Smooth muscle cell (in vitro differentiated cells): ENCODE measurements around the gene RNF214. TPM values are rescaled to one million over a fixed set of nuclear protein-coding genes. Genes with fewer than 3 reads are reported as not detected.
"Not testable (repeated sequence)": the region's sequence is repeated elsewhere in the genome, so short reads cannot be mapped to it uniquely, and the experiment has no call there.

ENCODE experiments used
- DNase-seq: peaks from one replicate; lab custom pipeline; 2025; ENCODE audit not compliant: unreplicated experiment; lab: John Stamatoyannopoulos, UW
- H2AFZ ChIP-seq: fragments of 200-600 bp; sonication (generic); 2 replicates; pipeline ENCODE4 v1.6.0; 2016; ENCODE audit warnings: antibody characterized with exemption, low read depth, mild to moderate bottlenecking
- H3F3A ChIP-seq: fragments of 200-600 bp; sonication (generic); 2 replicates; pipeline ENCODE4 v1.6.0; 2017; ENCODE audit warnings: antibody characterized with exemption, low read depth
- H3K27ac ChIP-seq: fragments of 200-600 bp; sonication (generic); 2 replicates; pipeline ENCODE4 v1.5.1; 2016; ENCODE audit warnings: low read depth, mild to moderate bottlenecking
- H3K27me3 ChIP-seq: fragments of 200-600 bp; sonication (generic); 2 replicates; pipeline ENCODE4 v1.6.1; 2016; ENCODE audit warnings: low read depth, mild to moderate bottlenecking
- H3K36me3 ChIP-seq: fragments of 200-600 bp; sonication (generic); 2 replicates; pipeline ENCODE4 v1.5.1; 2016; ENCODE audit warnings: low read depth
- H3K4me1 ChIP-seq: fragments of 200-600 bp; sonication (generic); 2 replicates; pipeline ENCODE4 v1.5.1; 2016; ENCODE audit warnings: low read depth
- H3K4me2 ChIP-seq: fragments of 200-600 bp; sonication (generic); 2 replicates; pipeline ENCODE4 v1.6.0; 2016; ENCODE audit warnings: mild to moderate bottlenecking
- H3K4me3 ChIP-seq: fragments of 200-600 bp; sonication (generic); 2 replicates; pipeline ENCODE4 v1.5.1; 2016; ENCODE audit warnings: mild to moderate bottlenecking
- H3K79me2 ChIP-seq: fragments of 200-600 bp; sonication (generic); 2 replicates; pipeline ENCODE4 v1.6.0; 2016; ENCODE audit warnings: low read depth, mild to moderate bottlenecking
- H3K9ac ChIP-seq: fragments of 200-600 bp; sonication (generic); 2 replicates; pipeline ENCODE4 v1.6.0; 2016; ENCODE audit warnings: low read depth
- H3K9me3 ChIP-seq: fragments of 200-600 bp; sonication (generic); replicated peaks from 2 replicates; pipeline ENCODE4 v1.5.1; 2016; ENCODE audit warnings: low read depth
- H4K20me1 ChIP-seq: fragments of 200-600 bp; sonication (generic); 2 replicates; pipeline ENCODE4 v1.6.0; 2016; ENCODE audit warnings: low read depth
- WGBS: methylation state at CpG from one replicate; pipeline ENCODE4 v1.1.7; 2016; ENCODE audit warnings: low lambda C conversion rate; 5-methylcytosine and 5-hydroxymethylcytosine counted together
- polyA plus RNA-seq: library from polyadenylated mRNA; unstranded; fragments of >200 nt; fragmentation: Nextera tagmentation; extraction: Ambion mirVana; gene quantifications from 2 replicates; pipeline ENCODE4 v1.2.1, GENCODE V29; 2016
- total RNA-seq: library from RNA; depleted of rRNA; stranded (reverse); fragments of >200 nt; gene quantifications from 2 replicates; pipeline ENCODE4 v1.2.3, GENCODE V29; 2014
- TF ChIP-seq, protein P1 (sequence below): fragments of 200-600 bp; sonication (generic); IDR thresholded peaks from 2 replicates; pipeline ENCODE4 v1.5.1; 2017; ENCODE audit warnings: borderline replicate concordance, mild to moderate bottlenecking, antibody characterized with exemption; ENCODE audit not compliant: insufficient read depth, poor library complexity, severe bottlenecking

Gene RNF214
- total and polyA plus RNA-seq, 2 experiments from 2014 or later, result 10.9 to 15.8 TPM

DNA sequence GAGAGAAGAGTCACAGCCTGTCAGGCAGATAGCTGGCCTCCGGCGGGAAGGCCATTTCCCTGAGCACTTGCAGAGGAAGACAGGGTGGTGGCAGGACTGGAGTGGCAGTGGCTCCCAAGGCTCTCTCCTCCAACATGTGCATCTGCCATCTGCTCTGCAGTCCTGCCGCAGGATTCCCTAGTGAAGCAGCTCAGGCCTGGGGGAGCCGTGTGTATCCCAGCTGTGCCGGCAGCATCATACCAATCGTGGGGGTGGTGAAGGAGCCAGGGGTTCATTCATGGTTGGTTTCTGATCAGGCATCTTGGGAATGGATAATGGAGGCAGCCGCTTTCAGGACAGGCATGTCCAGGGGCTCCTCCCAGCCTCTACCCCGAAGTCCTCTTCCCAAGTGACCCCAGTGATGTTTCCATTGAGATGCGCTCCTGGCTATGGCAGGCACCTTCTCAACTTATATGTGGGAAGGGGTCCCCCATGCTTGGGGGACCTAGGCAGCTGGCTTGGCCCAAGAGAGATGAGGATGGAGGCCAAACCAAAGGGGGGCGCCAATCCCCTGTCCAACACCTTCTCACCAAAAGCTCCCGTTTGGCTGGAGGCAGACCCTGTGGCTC is 27.2 kb upstream of the RNF214 start:
- Histone ChIP-seq H3K9me3 (no peaks in the 10 kb centered on the region), H2AFZ (no peak overlapping the region), H3K36me3 (no peaks in the 10 kb centered on the region), H3K27ac (peak overlapping the region; percentile 79), H3K27me3 (no peaks in the 10 kb centered on the region), H4K20me1 (peaks cover 53% of the 10 kb centered on the region), H3K9ac (no peak overlapping the region), H3K4me2 (no peak overlapping the region), H3K4me1 (peaks cover 18% of the 10 kb centered on the region), H3F3A (peaks cover 46% of the 10 kb centered on the region), H3K4me3 (no peak overlapping the region), H3K79me2 (peaks cover 34% of the 10 kb centered on the region)
- WGBS, result 94% methylated on average over 11 of the region's 11 CpGs
- DNase-seq, result no peak
- TF ChIP-seq, protein P1, sequence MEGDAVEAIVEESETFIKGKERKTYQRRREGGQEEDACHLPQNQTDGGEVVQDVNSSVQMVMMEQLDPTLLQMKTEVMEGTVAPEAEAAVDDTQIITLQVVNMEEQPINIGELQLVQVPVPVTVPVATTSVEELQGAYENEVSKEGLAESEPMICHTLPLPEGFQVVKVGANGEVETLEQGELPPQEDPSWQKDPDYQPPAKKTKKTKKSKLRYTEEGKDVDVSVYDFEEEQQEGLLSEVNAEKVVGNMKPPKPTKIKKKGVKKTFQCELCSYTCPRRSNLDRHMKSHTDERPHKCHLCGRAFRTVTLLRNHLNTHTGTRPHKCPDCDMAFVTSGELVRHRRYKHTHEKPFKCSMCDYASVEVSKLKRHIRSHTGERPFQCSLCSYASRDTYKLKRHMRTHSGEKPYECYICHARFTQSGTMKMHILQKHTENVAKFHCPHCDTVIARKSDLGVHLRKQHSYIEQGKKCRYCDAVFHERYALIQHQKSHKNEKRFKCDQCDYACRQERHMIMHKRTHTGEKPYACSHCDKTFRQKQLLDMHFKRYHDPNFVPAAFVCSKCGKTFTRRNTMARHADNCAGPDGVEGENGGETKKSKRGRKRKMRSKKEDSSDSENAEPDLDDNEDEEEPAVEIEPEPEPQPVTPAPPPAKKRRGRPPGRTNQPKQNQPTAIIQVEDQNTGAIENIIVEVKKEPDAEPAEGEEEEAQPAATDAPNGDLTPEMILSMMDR, result no peak

DNA sequence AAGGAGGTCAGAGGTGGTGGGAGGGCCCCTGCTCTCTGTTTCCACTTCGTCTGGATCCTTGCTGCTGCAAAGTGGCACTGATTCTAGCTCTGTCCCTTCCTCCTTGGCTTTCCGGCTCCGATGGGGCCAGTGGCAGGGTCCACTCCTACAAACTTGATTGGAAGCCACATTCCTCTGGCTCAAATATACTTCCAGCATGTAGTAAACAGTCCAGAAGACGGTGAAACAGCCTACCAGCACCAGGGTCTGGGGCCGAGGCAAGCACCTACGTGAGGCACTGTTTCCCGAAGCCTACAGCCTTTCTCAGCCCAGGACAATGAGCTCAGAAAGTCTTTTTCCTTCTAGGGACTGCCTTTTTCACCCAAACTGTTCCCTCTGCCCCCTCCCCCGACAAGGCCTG is 26.4 kb upstream of the RNF214 start:
- H2AFZ ChIP-seq, H3K9me3 ChIP-seq, H3K4me3 ChIP-seq, H3K9ac ChIP-seq, H3K36me3 ChIP-seq, H3K27me3 ChIP-seq, DNase-seq, H3K4me2 ChIP-seq, H3K27ac ChIP-seq: not testable (repeated sequence)
- peaks cover 45% of the 10 kb centered on the region for H4K20me1 ChIP-seq
- H3F3A ChIP-seq, result peaks cover 38% of the 10 kb centered on the region
- peaks cover 10% of the 10 kb centered on the region for H3K4me1 ChIP-seq
- 92% methylated on average over 7 of the region's 8 CpGs for whole genome bisulfite sequencing
- peaks cover 26% of the 10 kb centered on the region for H3K79me2 ChIP-seq

DNA sequence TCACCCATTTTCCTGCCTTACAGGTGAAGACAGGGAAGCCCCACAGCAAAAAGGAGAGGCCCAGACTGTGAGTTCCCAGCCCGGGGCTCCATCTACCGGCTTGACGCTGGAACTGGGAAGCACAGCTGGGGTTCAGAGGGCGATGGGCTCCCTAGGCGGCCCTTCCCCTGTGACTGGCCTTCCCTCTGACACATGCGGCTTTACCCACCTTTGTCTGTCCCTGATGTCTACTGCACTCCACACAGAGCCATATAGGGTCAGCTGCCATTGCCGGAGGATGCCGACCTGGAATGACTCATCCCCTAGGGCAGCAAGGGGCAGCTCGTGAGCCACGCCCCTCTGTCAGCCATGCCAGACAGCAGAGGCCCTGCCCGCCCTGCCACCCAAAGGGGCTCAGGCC is 25.6 kb upstream of the RNF214 start:
- Histone ChIP-seq H4K20me1 (peaks cover 37% of the 10 kb centered on the region), H3F3A (peaks cover 31% of the 10 kb centered on the region), H3K79me2 (peaks cover 18% of the 10 kb centered on the region)
- H3K27ac ChIP-seq, H2AFZ ChIP-seq, H3K27me3 ChIP-seq, H3K4me2 ChIP-seq, H3K4me1 ChIP-seq, DNase-seq, H3K36me3 ChIP-seq, H3K9ac ChIP-seq, H3K9me3 ChIP-seq, H3K4me3 ChIP-seq: not testable (repeated sequence)
- WGBS, result 72% methylated on average over 5 of the region's 11 CpGs

DNA sequence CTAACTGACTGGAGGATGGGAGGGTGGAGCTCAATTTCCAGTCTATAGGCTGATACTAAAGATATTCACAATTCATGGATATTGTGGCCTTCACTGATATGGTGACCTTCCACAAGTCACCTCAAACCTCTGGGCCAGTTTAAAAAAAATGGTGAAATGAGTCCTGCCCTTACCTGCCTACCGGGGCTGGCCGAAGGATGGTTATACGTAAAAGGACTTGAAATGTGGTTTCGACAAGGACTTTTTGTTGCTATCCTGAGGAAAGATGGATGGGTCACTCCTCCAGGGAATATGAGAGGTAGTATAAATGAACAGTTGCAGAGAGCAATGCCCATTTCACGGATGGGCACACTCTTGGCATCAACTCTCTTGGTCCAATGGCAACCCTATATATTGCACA is 25.0 kb upstream of the RNF214 start:
- 92% methylated on average over 5 of the region's 5 CpGs for WGBS
- not testable (repeated sequence) for DNase-seq, H3K4me2 ChIP-seq, H3K27ac ChIP-seq, H3K4me1 ChIP-seq, H3K4me3 ChIP-seq, H3K9me3 ChIP-seq, H2AFZ ChIP-seq, H3K36me3 ChIP-seq, H3K27me3 ChIP-seq, H3K9ac ChIP-seq
- Histone ChIP-seq H3F3A (peaks cover 31% of the 10 kb centered on the region), H4K20me1 (peaks cover 31% of the 10 kb centered on the region), H3K79me2 (peaks cover 12% of the 10 kb centered on the region)

DNA sequence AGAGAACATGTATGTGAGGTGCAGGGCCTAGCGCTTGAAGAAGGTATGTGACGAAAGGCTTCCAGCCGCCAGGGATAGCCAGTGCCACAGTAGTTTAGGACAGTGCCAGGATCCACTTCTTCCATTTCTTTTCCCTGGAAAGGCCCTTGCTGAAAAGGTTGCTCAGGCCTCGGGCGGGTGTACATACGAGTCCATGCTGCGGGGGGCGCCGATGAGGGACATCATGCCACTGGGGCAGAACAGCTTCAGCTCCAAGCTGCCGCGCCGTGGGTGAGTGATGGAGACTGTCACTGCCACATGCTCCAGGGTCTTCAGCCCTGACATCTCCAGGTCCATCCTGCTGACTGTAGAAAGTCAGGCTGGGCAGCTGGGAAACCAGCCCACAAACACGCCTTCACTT is 23.8 kb upstream of the RNF214 start:
- H3K27me3 ChIP-seq, H3K4me3 ChIP-seq, H3K9ac ChIP-seq, H3K4me2 ChIP-seq, H3K9me3 ChIP-seq, H3K79me2 ChIP-seq, DNase-seq, H2AFZ ChIP-seq, H3K4me1 ChIP-seq, H3K27ac ChIP-seq, H3K36me3 ChIP-seq: not testable (repeated sequence)
- 85% methylated on average over 9 of the region's 13 CpGs for WGBS
- Histone ChIP-seq H4K20me1 (peaks cover 19% of the 10 kb centered on the region), H3F3A (peaks cover 19% of the 10 kb centered on the region)

DNA sequence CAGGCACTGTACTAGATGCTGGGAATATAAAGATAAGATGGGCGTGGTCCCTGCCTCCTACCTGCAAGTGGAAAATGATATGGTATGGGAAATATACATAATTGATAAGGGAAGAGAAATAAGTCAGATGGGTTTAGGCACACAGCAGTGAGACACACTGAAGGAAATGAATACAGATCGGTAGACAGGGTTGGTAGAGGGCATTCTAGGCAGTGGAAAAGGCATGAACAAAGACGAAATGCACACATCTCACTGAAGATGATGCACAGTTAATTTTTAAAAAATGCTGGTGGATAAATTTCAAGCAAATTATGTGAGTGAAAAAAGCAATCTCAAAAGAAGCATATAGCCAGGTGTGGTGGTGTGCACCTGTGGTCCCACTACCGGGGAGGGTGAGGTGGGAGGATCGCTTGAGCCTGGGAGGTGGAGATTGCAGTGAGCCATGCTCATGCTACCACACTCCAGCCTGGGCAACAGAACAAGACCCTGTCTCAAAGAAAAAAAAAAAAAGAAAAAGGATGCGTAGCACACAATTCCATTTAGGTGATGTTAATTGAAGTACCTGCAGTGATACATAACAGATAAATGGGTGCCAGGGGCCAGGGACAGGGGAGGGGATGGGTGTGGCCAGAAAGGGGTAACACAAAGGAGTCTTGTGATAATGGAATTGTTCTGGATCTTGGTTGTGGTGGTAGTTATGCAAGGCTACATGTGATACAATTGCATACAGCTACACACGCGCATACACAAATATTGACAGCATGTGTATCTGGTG is 22.9 kb upstream of the RNF214 start:
- not testable (repeated sequence) for H3K9me3 ChIP-seq

More for the DNA sequence above, 22.9 kb upstream of the RNF214 start:
- H3K36me3 ChIP-seq, H3K4me2 ChIP-seq, H3K27me3 ChIP-seq, H3K4me3 ChIP-seq, H3K9ac ChIP-seq, DNase-seq, H3K79me2 ChIP-seq, H3K27ac ChIP-seq, H3K4me1 ChIP-seq, H2AFZ ChIP-seq: not testable (repeated sequence)
- peaks cover 11% of the 10 kb centered on the region for H3F3A ChIP-seq
- WGBS, result 94% methylated on average over 7 of the region's 8 CpGs
- peaks cover 10% of the 10 kb centered on the region for H4K20me1 ChIP-seq
